HepG2 (cell line): ENCODE results near the gene KDM1B. TPM values are rescaled to one million over a fixed set of nuclear protein-coding genes. Genes with fewer than 3 reads are reported as not detected.

ENCODE experiments used
- ATAC-seq: fragments of 200-7000 bp; cut with Tn5 transposase; 3 replicates; pipeline ENCODE4 v1.9.1; 2020; ENCODE audit warnings: mild to moderate bottlenecking, moderate library complexity
- BruUV-seq: library from RNA; stranded (reverse); fragments of 400-500 nt; replicated peaks from 2 replicates; lab custom pipeline; 2021; lab: Mats Ljungman, UMichigan
- CTCF ChIA-PET: fragments of 300-600 bp; formaldehyde crosslinking; extraction: SDS; loops from one replicate; lab custom pipeline; 2021; ENCODE audit warnings: low total read pairs, inconsistent platforms, low intra/inter-chr PET ratio; lab: Yijun Ruan, JAX
- POLR2A ChIA-PET: fragments of 350-600 bp; sonication (Branson Sonifier 250); formaldehyde crosslinking; loops from one replicate; lab custom pipeline; 2020; ENCODE audit warnings: antibody characterized with exemption, inconsistent platforms; lab: Yijun Ruan, JAX
- DNase-seq: peaks from one replicate; pipeline ENCODE4 v3.0.0-alpha.2; 2015; ENCODE audit warnings: low spot score
- FAIRE-seq: peaks from 3 replicates; lab custom pipeline; 2011; peaks lifted over from hg19 to GRCh38; lab: Jason Lieb, UNC
- H2AFZ ChIP-seq: one replicate; pipeline ENCODE4 v1.6.1; 2011; ENCODE audit warnings: low read length, inconsistent platforms
- H3K27ac ChIP-seq: fragments of 300-600 bp; 3 replicates; pipeline ENCODE4 v1.8.0; 2011; ENCODE audit warnings: mixed run types, mild to moderate bottlenecking, mixed read lengths, low read length, inconsistent platforms; ENCODE audit not compliant: insufficient read depth; ENCODE audit errors: extremely low read length
- H3K27me3 ChIP-seq, 2 experiments: fragments of 200-600 bp in 1 of 2; 2 replicates in 1 of 2; 3 replicates in 1 of 2; pipeline versions ENCODE4 v1.6.0 to v1.8.0; 2011; ENCODE audit warnings: low read length in 2 of 2, mild to moderate bottlenecking in 2 of 2, moderate library complexity in 2 of 2, inconsistent platforms in 1 of 2; ENCODE audit not compliant: insufficient read depth in 2 of 2, control insufficient read depth in 1 of 2
- H3K36me3 ChIP-seq, 2 experiments: fragments of 200-600 bp in 1 of 2; replicated peaks in 1 of 2; 2 replicates in 1 of 2; 3 replicates in 1 of 2; pipeline versions ENCODE4 v1.5.1 to v1.8.0; 2011; ENCODE audit warnings: low read length in 2 of 2, inconsistent platforms in 1 of 2; ENCODE audit not compliant: insufficient read depth in 2 of 2, control insufficient read depth in 1 of 2
- H3K4me1 ChIP-seq: 2 replicates; pipeline ENCODE4 v1.5.1; 2012; ENCODE audit warnings: low read length, inconsistent platforms; ENCODE audit not compliant: insufficient read depth
- H3K4me2 ChIP-seq: 2 replicates; pipeline ENCODE4 v1.6.0; 2011; ENCODE audit warnings: low read depth, low read length, inconsistent platforms
- H3K4me3 ChIP-seq, 3 experiments: fragments of 200-600 bp in 1 of 3; sonication (generic), shearing (Covaris generic) in 1 of 3; replicated peaks in 1 of 3; 2 replicates each; pipeline ENCODE4 v1.5.1; 2011 to 2016; ENCODE audit warnings: low read length in 3 of 3, inconsistent platforms in 2 of 3, low read depth in 2 of 3, mild to moderate bottlenecking in 2 of 3, control low read depth in 1 of 3, mixed read lengths in 1 of 3; ENCODE audit not compliant: insufficient read depth in 1 of 3
- H3K79me2 ChIP-seq: one replicate; pipeline ENCODE4 v1.6.1; 2011; ENCODE audit warnings: low read length, inconsistent platforms; ENCODE audit not compliant: insufficient read depth
- H3K9ac ChIP-seq: 2 replicates; pipeline ENCODE4 v1.6.0; 2011; ENCODE audit warnings: mild to moderate bottlenecking, low read depth, low read length, inconsistent platforms; ENCODE audit not compliant: insufficient read depth
- H3K9me3 ChIP-seq: 2 replicates; pipeline ENCODE4 v1.5.1; 2012; ENCODE audit warnings: mild to moderate bottlenecking, low read length
- H4K20me1 ChIP-seq: 2 replicates; pipeline ENCODE4 v1.6.0; 2011; ENCODE audit warnings: inconsistent platforms, mild to moderate bottlenecking, low read length, moderate library complexity; ENCODE audit not compliant: insufficient read depth
- CSRNP2 ChIP-seq: sonication (generic); formaldehyde crosslinking; conservative IDR thresholded peaks from 2 replicates; pipeline ENCODE4 v1.8.0; 2022; ENCODE audit warnings: low read depth, missing genetic modification reagents
- ZNF687 ChIP-seq: sonication (generic); formaldehyde crosslinking; IDR thresholded peaks from 2 replicates; pipeline ENCODE4 v1.5.1; 2020; ENCODE audit warnings: mild to moderate bottlenecking, missing genetic modification reagents, moderate library complexity
- WGBS: methylation state at CpG from one replicate; pipeline ENCODE4 v1.1.6; 2017; ENCODE audit warnings: low lambda C conversion rate; 5-methylcytosine and 5-hydroxymethylcytosine counted together
- in situ Hi-C: cut with HindIII; loops from 2 replicates; pipeline ENCODE4 v1.10.0; 2017; ENCODE audit warnings: low pct_unique_long_range_greater_than_20kb; ENCODE audit not compliant: extremely low pct_ligation_motif_present
- intact Hi-C: fragments of 100-400 bp; cut with micrococcal nuclease; formaldehyde crosslinking; loops from one replicate; pipeline ENCODE4 v1.10.0; 2022; ENCODE audit not compliant: unreplicated experiment
- polyA plus RNA-seq, 8 experiments: library from polyadenylated mRNA; depleted of rRNA in 3 of 8; stranded (reverse) in 7 of 8; unstranded in 1 of 8; fragments of >200 nt; fragmentation: Illumina TruSeq in 4 of 8; extraction: Trizol in 4 of 8; gene quantifications; 2 replicates each; pipeline versions ENCODE4 v1.2.1 to v1.2.3, GENCODE V29; 2011 to 2016; ENCODE audit warnings: low read depth in 4 of 8, missing spikeins in 1 of 8, mixed read lengths in 1 of 8; ENCODE audit not compliant: insufficient read depth in 1 of 8
- total RNA-seq, 5 experiments: library from RNA; depleted of rRNA; stranded (reverse); fragments of >200 nt; fragmentation: Illumina TruSeq; extraction: Trizol; gene quantifications; 2 replicates each; pipeline ENCODE4 v1.2.3, GENCODE V29; 2016; ENCODE audit warnings: low read depth in 1 of 5

The KDM1B gene
- total and polyA plus RNA-seq, 2 of the 13 experiments (the other 11 are each of a cell fraction or from before 2014, with no cell fraction given), result 9.8 to 13.2 TPM

GRCh38 chr6:18110162-18110561 lies 45.1 kb upstream of the KDM1B start (continued):
- no peak for TF ChIP-seq ZNF687 (CRISPR knock-in tag)
- TF ChIP-seq, all 625 proteins: peak for 0

DNA sequence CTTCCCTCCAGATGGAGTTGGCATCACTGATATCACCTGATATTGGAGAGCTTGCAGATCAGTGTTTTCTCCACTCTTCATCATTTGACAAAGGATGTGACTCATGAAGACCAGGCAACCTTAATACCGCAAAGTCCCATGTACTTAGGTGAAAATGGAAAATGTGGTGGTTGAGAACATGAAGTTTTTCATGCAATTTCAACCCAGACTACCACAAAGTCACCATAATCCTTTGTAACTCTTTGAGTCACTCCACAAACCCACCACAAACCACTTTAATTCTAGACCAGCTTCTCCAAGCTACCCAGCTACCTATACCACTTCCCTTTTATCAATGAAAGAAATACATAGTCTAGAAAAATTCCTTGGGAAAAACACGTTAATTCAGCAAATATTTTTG lies 39.9 kb upstream of the KDM1B start:
- BruUV-seq, result no TSS peak
- H3K9ac ChIP-seq, result no peak overlapping the region
- no peak for TF ChIP-seq CSRNP2 (CRISPR knock-in tag)
- TF ChIP-seq, all 625 proteins: peak for 0
- no peaks in the 10 kb centered on the region for H3K79me2 ChIP-seq
- in situ Hi-C loops, result no loop called here
- ATAC-seq (no peak), DNase-seq (no peak), FAIRE-seq (no peak)
- ChIA-PET POLR2A (no interaction called here), CTCF (no interaction called here)
- H2AFZ ChIP-seq, result no peak overlapping the region
- no peak overlapping the region for H3K4me3 ChIP-seq
- H3K4me2 ChIP-seq, result no peak overlapping the region
- no peak overlapping the region for H3K27ac ChIP-seq
- intact Hi-C loops, result no loop called here
- no peaks in the 10 kb centered on the region for H3K27me3 ChIP-seq
- H3K9me3 ChIP-seq, result no peaks in the 10 kb centered on the region
- H4K20me1 ChIP-seq, result no peaks in the 10 kb centered on the region
- no peaks in the 10 kb centered on the region for H3K36me3 ChIP-seq
- WGBS, result 32% methylated on average over 2 of the region's 2 CpGs
- peaks cover 9% of the 10 kb centered on the region; the same call in 1 of the 2 replicates for H3K4me1 ChIP-seq
